Aorta (tissue), 5 donors: ENCODE results near the gene DNAJA3. TPM values are rescaled to one million over a fixed set of nuclear protein-coding genes. Genes with fewer than 3 reads are reported as not detected.

Experiments used
- ATAC-seq: fragments of 200-7000 bp; cut with Tn5 transposase; one replicate; pipeline ENCODE4 v1.9.1; 2022; ENCODE audit warnings: moderate library complexity; ENCODE audit not compliant: low FRiP score
- DNase-seq, 2 donors: peaks; one replicate each; pipeline ENCODE4 v3.0.0-alpha.2; 2020
- H3K27ac ChIP-seq, 2 donors: one replicate each; pipeline ENCODE4 v1.5.1; 2013; ENCODE audit warnings: low read length in 2 of 2, mild to moderate bottlenecking in 2 of 2, moderate library complexity in 2 of 2, control low read depth in 1 of 2, inconsistent platforms in 1 of 2, low read depth in 1 of 2
- H3K27me3 ChIP-seq, 2 donors: one replicate each; pipeline ENCODE4 v1.6.1; 2013; ENCODE audit warnings: control low read depth in 1 of 2, low read length in 1 of 2, mild to moderate bottlenecking in 1 of 2, moderate library complexity in 1 of 2; ENCODE audit not compliant: insufficient read depth in 2 of 2, control insufficient read depth in 1 of 2
- H3K36me3 ChIP-seq, 2 donors: one replicate each; pipeline ENCODE4 v1.6.1; 2013; ENCODE audit warnings: control low read depth in 1 of 2, low read length in 1 of 2, mild to moderate bottlenecking in 1 of 2; ENCODE audit not compliant: insufficient read depth in 2 of 2, control insufficient read depth in 1 of 2
- H3K4me1 ChIP-seq, 2 donors: one replicate each; pipeline ENCODE4 v1.6.1; 2013; ENCODE audit warnings: low read length in 2 of 2, control low read depth in 1 of 2, mild to moderate bottlenecking in 1 of 2, moderate library complexity in 1 of 2; ENCODE audit not compliant: insufficient read depth in 2 of 2, control insufficient read depth in 1 of 2
- H3K4me3 ChIP-seq, 2 donors: one replicate each; pipeline ENCODE4 v1.5.1; 2013; ENCODE audit warnings: low read length in 2 of 2, control low read depth in 1 of 2, mild to moderate bottlenecking in 1 of 2
- H3K9me3 ChIP-seq: one replicate; pipeline ENCODE4 v1.6.1; 2013; ENCODE audit warnings: mild to moderate bottlenecking, low read length; ENCODE audit not compliant: control insufficient read depth
- WGBS, 2 donors: extraction: QIAGEN DNeasy Blood & Tissue Kit; methylation state at CpG; one replicate each; pipeline ENCODE4 v1.1.7; 2013; 5-methylcytosine and 5-hydroxymethylcytosine counted together
- intact Hi-C, 2 donors: fragments of 100-400 bp; cut with DNase I; formaldehyde crosslinking; loops; one replicate each; pipeline versions ENCODE4 v1.14.2 to v1.15.0; 2022
- polyA plus RNA-seq, 2 donors: library from polyadenylated mRNA; stranded (reverse); fragments of 200-250 nt; gene quantifications; one replicate each; pipeline ENCODE4 v1.2.3, GENCODE V29; 2013
- total RNA-seq, 2 donors: library from RNA; stranded (reverse); fragmentation: NEBNext Ultra II Directional; extraction: Animal tissue kit (Norgen Biotek cat#: 25700); gene quantifications; one replicate each; pipeline ENCODE4 v1.2.1, GENCODE V29; 2021
- donor health status: healthy with polysubstance abuse.
- donor health status: Bipolar disorder and iron deficiency.
- donor health status: DM: no; HTN: no; CAD: no.
- donor health status: DM: no; HTN: no; CAD: no.
- donor health status: DM: yes; HTN: yes; CAD: no.

DNAJA3 gene
- total and polyA plus RNA-seq, 4 donors, result 16.0 to 26.6 (median 20.9) TPM

DNA sequence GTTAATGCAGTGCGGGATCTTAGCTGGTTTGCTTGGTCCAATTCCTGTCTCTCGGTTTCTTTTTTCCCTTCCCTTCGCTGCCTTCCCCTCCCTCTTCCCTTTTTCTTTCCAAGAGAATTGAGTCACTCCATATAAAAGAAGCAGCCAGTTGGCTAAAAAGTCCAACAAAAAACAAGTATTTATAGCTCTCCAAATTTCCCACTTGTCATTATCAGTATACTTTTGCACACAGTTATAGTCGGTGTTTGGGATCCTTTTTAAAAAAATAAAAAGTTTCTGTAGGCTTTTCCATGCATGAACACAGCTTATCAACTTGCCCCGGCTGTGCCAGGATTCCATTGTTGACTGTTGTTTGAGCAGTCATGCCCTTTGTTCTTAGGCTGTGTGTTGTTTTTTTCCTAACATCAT, 75.4 kb downstream of the DNAJA3 start:
- WGBS, 2 donors, result 3 to 5% methylated on average over 5 of the region's 5 CpGs
- peak overlapping the region; percentile 68 to 88 for H3K27ac ChIP-seq
- no peaks in the 10 kb centered on the region for H3K27me3 ChIP-seq
- no peaks in the 10 kb centered on the region for H3K9me3 ChIP-seq
- intact Hi-C loops, result loop anchor here in 1 of 2 donors (10.0 kb wide), 2 partner anchors 114 to 454 kb away; partner anchors contain the start of genes SEC14L5 and UBALD1
- no peaks in the 10 kb centered on the region for H3K36me3 ChIP-seq
- peak overlapping the region; percentile 9 to 44 for H3K4me3 ChIP-seq
- DNase-seq, result peak; percentile 12 to 22
- no peaks in the 10 kb centered on the region for H3K4me1 ChIP-seq
- ATAC-seq, result peak; percentile 69

GRCh38 chr16:4505356-4506147, 79.9 kb downstream of the DNAJA3 start:
- Histone ChIP-seq H3K4me1 (no peaks in the 10 kb centered on the region), H3K36me3 (peaks cover 0 to 4% of the 10 kb centered on the region in 2 donors), H3K9me3 (no peaks in the 10 kb centered on the region), H3K4me3 (no peak overlapping the region), H3K27ac (no peak overlapping the region), H3K27me3 (no peaks in the 10 kb centered on the region)
- 83 to 86% methylated on average over 13 of the region's 13 CpGs for WGBS, 2 donors
- intact Hi-C loops, result loop anchor here (2.0 to 10.0 kb wide), 3 partner anchors 43 to 449 kb away; partner anchors contain the start of genes SEC14L5 (in 1 of the 2) and UBALD1 (in 1 of the 2)
- peak; percentile 59 to 61 for DNase-seq
- ATAC-seq, result no peak

Other genes starting within 250 kb of the DNAJA3 start
- 1 to 10 TPM; 2.3 to 3.2 TPM for gene SRL, start 183.8 kb upstream of the DNAJA3 start, total RNA-seq
- under 1 TPM; 0.31 to 0.75 TPM for gene SRL, start 183.8 kb upstream of the DNAJA3 start, polyA plus RNA-seq
- gene TFAP4, start 152.8 kb upstream of the DNAJA3 start, total RNA-seq, result 1 to 10 TPM; 3.8 to 8.0 TPM
- 1 to 10 TPM; 1.0 to 2.9 TPM for gene TFAP4, start 152.8 kb upstream of the DNAJA3 start, polyA plus RNA-seq
- gene GLIS2, start 109.8 kb upstream of the DNAJA3 start, total RNA-seq, result 10 to 100 TPM; 37.3 to 72.6 TPM
- 10 to 100 TPM; 12.3 to 21.3 TPM for gene GLIS2, start 109.8 kb upstream of the DNAJA3 start, polyA plus RNA-seq
- gene PAM16, start 74.5 kb upstream of the DNAJA3 start, total RNA-seq, result 10 to 100 TPM; 23.6 to 25.5 TPM
- gene PAM16, start 74.5 kb upstream of the DNAJA3 start, polyA plus RNA-seq, result 10 to 100 TPM; 41.7 to 65.2 TPM
- 100 to 1,000 TPM in 1 of 2 donors, 10 to 100 TPM in 1; 67.0 to 120 TPM for gene VASN, start 54.0 kb upstream of the DNAJA3 start, total RNA-seq
- gene VASN, start 54.0 kb upstream of the DNAJA3 start, polyA plus RNA-seq, result 10 to 100 TPM; 21.7 to 51.3 TPM
- gene CORO7, start 9.3 kb upstream of the DNAJA3 start, total RNA-seq, result 10 to 100 TPM; 42.6 to 60.1 TPM
- gene CORO7, start 9.3 kb upstream of the DNAJA3 start, polyA plus RNA-seq, result 10 to 100 TPM; 15.3 to 38.8 TPM
- gene NMRAL1, start 48.8 kb downstream of the DNAJA3 start, total RNA-seq, result 10 to 100 TPM; 23.5 to 28.9 TPM
- gene NMRAL1, start 48.8 kb downstream of the DNAJA3 start, polyA plus RNA-seq, result 10 to 100 TPM; 28.2 to 69.1 TPM
- gene HMOX2, start 50.5 kb downstream of the DNAJA3 start, total RNA-seq, result 10 to 100 TPM; 25.1 to 28.6 TPM
- gene HMOX2, start 50.5 kb downstream of the DNAJA3 start, polyA plus RNA-seq, result 10 to 100 TPM; 24.3 to 33.6 TPM
- gene CDIP1, start 112.9 kb downstream of the DNAJA3 start, total RNA-seq, result 10 to 100 TPM; 23.6 to 34.7 TPM
- gene CDIP1, start 112.9 kb downstream of the DNAJA3 start, polyA plus RNA-seq, result 10 to 100 TPM; 12.5 to 18.4 TPM
- under 1 TPM; 0.13 to 0.24 TPM for gene C16orf96, start 130.5 kb downstream of the DNAJA3 start, total RNA-seq
- not detected for gene C16orf96, start 130.5 kb downstream of the DNAJA3 start, polyA plus RNA-seq
- gene UBALD1, start 189.0 kb downstream of the DNAJA3 start, total RNA-seq, result 10 to 100 TPM; 20.4 to 21.2 TPM
- 10 to 100 TPM; 11.1 to 32.3 TPM for gene UBALD1, start 189.0 kb downstream of the DNAJA3 start, polyA plus RNA-seq
- 10 to 100 TPM; 64.3 to 77.7 TPM for gene MGRN1, start 199.0 kb downstream of the DNAJA3 start, total RNA-seq
- 10 to 100 TPM; 15.4 to 21.5 TPM for gene MGRN1, start 199.0 kb downstream of the DNAJA3 start, polyA plus RNA-seq